CD4-positive, alpha-beta T cell treated with Interleukin-1 beta for 1 hour (primary cell): ENCODE results near the gene MUSTN1.

ENCODE experiments used
- DNase-seq, 2 donors: peaks; one replicate each; pipeline ENCODE4 v3.0.0-alpha.2; 2020 to 2022

MUSTN1 gene

DNA sequence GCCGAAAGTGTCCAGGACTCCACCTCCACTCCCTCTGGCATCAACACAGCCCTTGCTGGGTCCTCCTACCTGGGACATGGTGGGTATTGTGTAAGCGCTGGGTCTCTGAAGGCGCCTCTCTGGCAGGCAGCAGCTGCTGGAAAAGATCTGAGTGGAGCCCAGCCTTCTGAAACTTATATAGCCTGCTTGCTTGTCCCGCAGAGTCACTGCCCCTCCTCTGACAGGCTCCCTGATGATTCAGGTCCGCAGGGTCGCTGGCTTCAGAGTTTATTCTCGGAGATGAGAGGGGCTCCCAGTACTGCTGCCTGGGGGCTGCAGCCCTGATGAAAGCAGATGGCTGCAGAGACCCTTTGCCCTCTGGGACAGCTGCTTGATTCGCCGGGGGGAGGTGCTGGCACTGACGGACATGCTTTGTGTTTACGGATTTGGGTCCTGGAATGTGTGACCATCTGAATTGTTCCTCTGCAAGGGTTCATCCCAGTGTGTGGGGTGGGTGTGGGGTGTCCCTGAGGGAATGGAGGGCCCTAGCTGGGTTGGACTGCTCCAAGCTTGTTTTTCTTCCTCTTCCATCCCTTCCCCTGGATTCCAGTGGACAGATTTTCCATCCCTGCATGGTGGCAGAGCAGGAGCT lies at the start of gene MUSTN1:
TSS of gene MUSTN1 (minus strand) at position 149 of the 631 bp plus-strand sequence. CDS start at position 78, 71 bp downstream.
- DNase-seq = no peak

DNA sequence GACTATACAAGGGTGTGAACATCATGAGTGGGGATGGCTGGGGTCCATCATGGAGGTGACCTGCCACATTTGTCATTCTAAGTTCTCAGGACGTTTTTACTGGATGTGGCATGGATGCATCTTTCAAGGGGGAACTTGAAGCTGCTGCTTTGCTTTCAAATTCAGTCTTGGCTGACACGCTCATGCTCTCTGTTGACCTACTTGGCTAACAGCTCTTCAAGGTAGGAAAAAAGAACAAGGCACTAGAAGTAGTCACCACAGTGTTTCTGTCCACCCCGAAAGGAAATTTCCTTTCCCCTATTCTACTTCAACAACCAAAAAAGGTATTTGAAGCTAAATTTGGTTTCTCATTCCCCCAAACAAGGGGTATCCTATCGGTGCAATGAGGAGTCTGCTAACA lies 47.6 kb upstream of the MUSTN1 start:
- DNase-seq = no peak

GRCh38 chr3:52881871-52882270 lies 47.1 kb upstream of the MUSTN1 start:
- no peak for DNase-seq

DNA sequence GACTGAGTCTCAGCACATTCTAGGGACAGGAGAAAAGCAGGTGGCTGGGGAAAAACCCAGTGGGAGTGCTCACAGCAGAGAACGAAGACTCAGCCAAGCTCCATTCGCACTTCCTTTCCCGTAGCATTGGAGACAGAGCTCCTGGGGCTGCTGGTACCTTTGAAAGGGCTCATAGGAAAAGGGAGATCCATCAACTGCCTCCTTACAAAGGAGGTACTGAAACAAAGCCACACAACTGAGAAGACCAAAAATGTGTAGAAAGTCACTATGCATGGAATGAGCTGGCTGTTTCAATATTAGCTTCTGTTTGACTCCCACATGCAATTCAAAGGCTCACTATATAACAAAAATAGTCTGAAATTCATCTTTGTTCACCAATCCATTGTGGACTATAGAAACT lies 45.7 kb upstream of the MUSTN1 start:
- DNase-seq = no peak

DNA sequence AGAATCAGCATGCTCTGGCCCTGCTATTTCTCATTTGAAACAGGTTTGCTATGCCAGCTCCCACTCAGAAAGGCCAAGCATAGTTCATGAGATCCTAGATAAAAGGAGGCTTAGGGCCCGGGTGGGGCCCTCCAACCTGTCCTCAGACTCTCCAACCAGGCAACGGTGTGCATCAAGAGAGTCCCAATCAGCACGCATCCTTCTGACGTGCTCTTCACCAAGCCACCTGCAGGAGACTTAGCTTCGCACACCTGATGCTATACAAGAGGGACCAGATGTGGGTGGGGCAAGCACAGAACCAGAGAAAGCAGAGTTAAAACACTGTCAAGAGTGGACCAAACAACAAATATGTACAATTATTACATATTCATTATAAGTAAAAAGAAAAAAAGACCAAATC lies 45.2 kb upstream of the MUSTN1 start:
- no peak for DNase-seq

DNA sequence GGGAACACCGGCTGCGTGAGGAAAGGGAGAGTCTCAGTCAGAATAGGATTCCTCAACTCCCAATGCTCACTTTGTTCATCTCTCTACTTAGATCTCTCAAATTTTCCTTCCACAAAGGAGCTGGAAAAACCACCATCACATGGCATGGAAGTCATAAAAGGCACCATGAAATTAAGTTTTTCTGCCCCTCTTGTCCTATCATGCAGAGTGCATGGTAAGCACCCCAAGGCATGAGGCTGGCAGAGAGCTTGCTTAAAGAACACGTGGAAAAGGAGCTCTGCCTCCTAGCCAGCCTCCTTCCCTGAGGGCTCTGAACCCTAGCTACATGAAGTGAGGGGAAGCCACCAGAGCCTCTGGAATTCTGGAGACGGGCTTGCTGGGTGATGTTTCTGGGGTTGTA lies 44.8 kb upstream of the MUSTN1 start:
- no peak for DNase-seq

DNA sequence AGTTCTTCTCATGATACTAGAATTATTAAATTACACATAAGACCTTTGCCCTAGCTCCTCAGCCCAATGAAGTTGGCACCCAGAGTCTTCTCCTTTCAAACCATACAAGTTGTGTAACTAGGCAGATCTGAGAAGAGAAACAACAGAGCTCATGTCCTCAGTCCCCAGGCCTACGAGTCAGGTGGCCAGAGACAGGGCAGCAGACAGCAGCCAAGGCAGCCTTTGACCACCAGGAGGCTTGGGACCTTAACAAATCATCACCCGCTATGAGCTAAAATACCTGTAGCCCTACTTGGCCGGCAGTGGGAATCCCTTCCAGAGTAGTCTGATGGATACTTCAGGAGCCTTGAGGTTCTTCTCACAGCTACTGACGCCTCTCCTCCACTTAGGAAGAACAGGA lies 44.3 kb upstream of the MUSTN1 start:
- DNase-seq = no peak

DNA sequence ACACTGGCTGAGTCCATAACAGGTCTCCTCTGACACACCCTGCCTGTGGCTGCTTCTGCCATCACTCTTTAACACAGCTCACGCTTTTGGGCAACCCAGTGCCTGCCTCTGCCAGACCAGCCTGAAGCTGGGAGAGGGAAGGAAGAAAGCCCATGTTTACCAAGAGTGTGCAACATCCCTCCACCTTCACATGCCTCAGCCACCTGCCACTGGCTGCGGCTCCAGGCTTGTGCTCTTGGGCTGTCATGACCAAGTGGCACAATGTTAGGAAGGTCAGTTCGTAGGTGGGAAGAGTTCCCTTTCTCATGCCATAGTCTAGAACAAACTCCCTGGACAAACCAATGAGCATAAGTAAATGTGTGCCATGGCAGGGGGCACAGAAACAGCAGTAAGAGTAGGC lies 42.3 kb upstream of the MUSTN1 start:
- no peak for DNase-seq

GRCh38 chr3:52874864-52875587 lies 40.2 kb upstream of the MUSTN1 start:
- no peak for DNase-seq

DNA sequence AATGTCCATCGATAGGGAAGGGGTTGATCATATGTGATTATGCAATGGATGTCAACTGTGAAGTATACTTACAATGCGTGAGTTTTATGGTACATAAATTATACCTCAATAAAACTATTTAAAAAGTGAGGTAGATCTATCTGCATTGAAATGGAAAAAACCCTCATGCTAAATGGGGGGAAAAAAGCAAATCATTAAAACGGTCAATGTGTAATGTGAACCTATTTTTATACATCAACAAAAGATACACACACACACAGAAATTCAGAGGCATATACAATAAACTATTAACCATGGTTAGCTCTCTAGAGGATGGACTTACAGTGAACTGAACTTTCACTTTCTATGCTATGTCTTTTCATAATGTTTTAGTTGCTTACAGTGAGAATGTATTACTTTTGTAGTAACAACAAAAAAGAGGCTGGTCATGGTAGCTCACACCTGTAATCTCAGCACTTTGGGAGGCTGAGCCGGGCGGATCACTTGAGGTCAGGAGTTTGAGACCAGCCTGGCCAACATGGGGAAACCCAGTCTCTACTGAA lies 39.4 kb upstream of the MUSTN1 start:
- no peak for DNase-seq

- DNase-seq = no peak
Measured at GRCh38 chr3:52873433-52874159, 38.8 kb upstream of the MUSTN1 start.

- DNase-seq = no peak
Measured at GRCh38 chr3:52872245-52872644, 37.4 kb upstream of the MUSTN1 start.

- no peak for DNase-seq
Measured at GRCh38 chr3:52871761-52872160, 36.9 kb upstream of the MUSTN1 start.

DNA sequence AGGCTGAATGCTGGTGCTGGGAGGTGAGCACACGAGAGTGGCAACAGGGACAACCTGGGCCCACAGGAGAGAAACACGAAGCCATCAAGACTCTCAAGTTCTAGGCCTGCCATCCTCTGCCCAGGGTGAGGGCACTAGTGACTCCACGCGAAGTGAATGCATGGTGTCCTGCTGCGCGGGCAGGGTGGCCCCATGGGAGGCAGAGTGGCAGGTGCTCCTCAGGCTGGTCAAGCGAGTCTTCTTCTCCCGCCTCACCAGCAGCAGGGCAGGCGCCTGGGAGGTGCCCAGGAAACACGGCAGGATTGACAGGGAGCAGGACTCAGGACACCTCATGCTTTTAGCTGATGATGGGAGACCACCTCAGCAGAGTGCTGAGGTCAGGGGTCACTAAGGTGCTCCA lies 35.7 kb upstream of the MUSTN1 start:
- DNase-seq = no peak

DNA sequence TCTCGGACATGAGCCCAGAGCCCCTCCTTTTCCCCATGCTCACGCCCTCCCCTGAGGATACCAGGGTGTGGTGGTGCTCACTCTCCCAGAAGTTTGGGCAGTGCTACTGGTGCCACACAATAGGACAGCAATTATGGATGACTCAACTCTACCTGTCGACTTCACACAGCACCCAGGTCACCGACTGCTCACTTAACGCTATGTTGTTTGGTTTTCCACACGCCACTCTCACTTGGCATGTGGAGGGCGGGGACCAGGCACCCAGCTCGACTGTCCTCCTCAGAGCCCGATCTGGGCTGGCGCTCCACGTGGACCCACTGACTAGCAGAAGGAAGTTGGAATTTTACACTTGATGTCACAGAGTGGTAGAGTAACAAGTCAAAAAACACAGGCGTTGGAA lies 31.6 kb upstream of the MUSTN1 start:
- no peak for DNase-seq

GRCh38 chr3:52865994-52866393 lies 31.2 kb upstream of the MUSTN1 start:
- no peak for DNase-seq

GRCh38 chr3:52860424-52860768 lies 25.6 kb upstream of the MUSTN1 start:
- DNase-seq = no peak

DNA sequence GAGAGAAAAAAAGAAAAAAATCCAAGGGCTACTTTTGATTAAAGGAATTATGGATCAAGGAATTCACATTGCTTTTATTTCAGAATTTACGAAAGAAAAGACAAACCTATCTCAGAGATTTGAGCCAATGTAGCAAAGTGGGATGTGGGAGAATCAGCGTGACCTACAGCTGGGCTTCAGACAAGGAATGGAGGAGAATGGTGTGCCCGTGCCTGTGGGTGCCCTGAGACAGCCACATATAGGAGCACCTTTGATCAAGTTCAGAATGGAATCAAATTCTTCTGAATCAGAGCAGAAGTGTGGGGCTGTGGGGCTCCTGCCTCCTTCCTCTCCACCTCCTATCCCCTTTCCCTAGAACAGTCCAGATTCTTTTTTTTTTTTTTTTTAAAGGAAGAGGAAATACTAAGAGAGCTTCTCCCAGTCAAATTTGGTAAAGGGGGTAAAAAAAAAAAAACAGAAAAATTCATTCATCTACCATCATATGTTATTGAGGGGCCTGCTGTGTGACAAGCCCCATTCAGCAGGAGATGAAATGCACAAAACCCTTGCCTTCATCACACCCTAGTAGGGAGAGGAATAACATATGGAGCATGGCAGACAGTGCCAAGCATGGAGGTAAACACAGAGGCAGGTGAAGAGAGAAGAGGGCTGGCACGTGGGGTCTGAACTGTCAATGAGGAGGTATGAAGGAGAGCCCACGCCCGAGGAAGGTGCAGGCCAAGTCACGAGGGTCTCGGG lies 25.0 kb upstream of the MUSTN1 start:
- DNase-seq = no peak

DNA sequence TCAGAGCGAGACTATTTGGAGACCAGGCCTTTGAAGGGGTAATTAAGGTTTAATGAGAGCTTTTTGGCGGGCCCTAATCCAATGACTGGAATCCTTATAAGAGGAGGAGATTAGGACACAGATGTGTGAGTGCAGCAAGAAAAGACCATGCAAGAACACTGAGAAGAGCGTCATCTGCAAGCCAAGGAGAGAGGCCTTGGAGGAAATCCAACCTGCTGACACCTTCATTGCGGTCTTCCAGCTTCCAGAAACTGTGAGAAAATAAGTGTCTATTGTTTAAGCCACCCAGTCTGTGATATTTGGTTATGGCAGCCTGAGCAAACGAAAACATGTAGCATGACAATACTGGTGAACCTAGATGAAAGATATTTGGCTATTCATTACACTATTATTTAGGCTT lies 23.0 kb upstream of the MUSTN1 start:
- DNase-seq = no peak

- no peak for DNase-seq
Measured at GRCh38 chr3:52857133-52857532, 22.3 kb upstream of the MUSTN1 start.

GRCh38 chr3:52856666-52857065 lies 21.8 kb upstream of the MUSTN1 start:
- no peak for DNase-seq

- no peak for DNase-seq
Measured at GRCh38 chr3:52854013-52854412, 19.2 kb upstream of the MUSTN1 start.

- no peak for DNase-seq
Measured at GRCh38 chr3:52852419-52852818, 17.6 kb upstream of the MUSTN1 start.
